GM12878 (cell line): ENCODE data around the gene P3R3URF. TPM values are rescaled to one million over a fixed set of nuclear protein-coding genes. Genes with fewer than 3 reads are reported as not detected.

Experiments used
- ATAC-seq: fragments of 200-7000 bp; cut with Tn5 transposase; 3 replicates; pipeline ENCODE4 v1.9.1; 2020; ENCODE audit warnings: mild to moderate bottlenecking, moderate library complexity
- BruUV-seq: library from RNA; stranded (reverse); fragments of 400-500 nt; replicated peaks from 2 replicates; lab custom pipeline; 2021; lab: Mats Ljungman, UMichigan
- CTCF ChIA-PET: fragments of 300-600 bp; sonication (Branson Sonifier 250); formaldehyde crosslinking; extraction: SDS; loops from one replicate; lab custom pipeline; 2021; ENCODE audit warnings: inconsistent platforms; lab: Yijun Ruan, JAX
- POLR2A ChIA-PET: fragments of 350-600 bp; formaldehyde crosslinking; extraction: SDS; loops from one replicate; lab custom pipeline; 2021; ENCODE audit warnings: inconsistent platforms; lab: Charles Lee
- RAD21 ChIA-PET: fragments of 300-600 bp; sonication (Branson Sonifier 250); formaldehyde crosslinking; loops from one replicate; lab custom pipeline; 2023; ENCODE audit warnings: antibody characterized with exemption; ENCODE audit not compliant: unreplicated experiment; lab: Charles Lee
- SMC1A ChIA-PET: fragments of 300-600 bp; sonication (Branson Sonifier 250); formaldehyde crosslinking; loops from one replicate; lab custom pipeline; 2023; ENCODE audit not compliant: unreplicated experiment, uncharacterized antibody; lab: Charles Lee
- DNase-seq: peaks from one replicate; pipeline ENCODE4 v3.0.0-alpha.2; 2011; ENCODE audit warnings: low read depth, low spot score
- FAIRE-seq: peaks from 3 replicates; lab custom pipeline; 2011; peaks lifted over from hg19 to GRCh38; lab: Jason Lieb, UNC
- H2AFZ ChIP-seq: 2 replicates; pipeline ENCODE4 v1.6.0; 2011; ENCODE audit warnings: low read depth, low read length, control low read depth; ENCODE audit not compliant: control insufficient read depth
- H3K27ac ChIP-seq: 2 replicates; pipeline ENCODE4 v1.5.1; 2011; ENCODE audit warnings: control low read depth; ENCODE audit not compliant: control insufficient read depth, insufficient read depth
- H3K27me3 ChIP-seq, 2 experiments: replicated peaks in 1 of 2; 2 replicates each; pipeline versions ENCODE4 v1.6.0 to v1.6.1; 2011; ENCODE audit warnings: low read length in 1 of 2; ENCODE audit not compliant: control insufficient read depth in 2 of 2, insufficient read depth in 2 of 2
- H3K36me3 ChIP-seq, 2 experiments: 2 replicates each; pipeline ENCODE4 v1.5.1; 2011; ENCODE audit warnings: low read length in 1 of 2; ENCODE audit not compliant: control insufficient read depth in 2 of 2, insufficient read depth in 2 of 2
- H3K4me1 ChIP-seq: 2 replicates; pipeline ENCODE4 v1.6.1; 2011; ENCODE audit warnings: mild to moderate bottlenecking, low read length, moderate library complexity, mixed read lengths; ENCODE audit not compliant: control insufficient read depth, insufficient read depth
- H3K4me2 ChIP-seq: 2 replicates; pipeline ENCODE4 v1.6.0; 2011; ENCODE audit warnings: control low read depth; ENCODE audit not compliant: control insufficient read depth, insufficient read depth
- H3K4me3 ChIP-seq: fragments of 200-600 bp; sonication (generic); 2 replicates; pipeline ENCODE4 v1.5.1; 2016
- H3K79me2 ChIP-seq: 2 replicates; pipeline ENCODE4 v1.6.0; 2011; ENCODE audit warnings: low read length; ENCODE audit not compliant: control insufficient read depth, insufficient read depth
- H3K9ac ChIP-seq: 2 replicates; pipeline ENCODE4 v1.8.0; 2011; ENCODE audit warnings: low read length, control low read depth, mixed read lengths; ENCODE audit not compliant: control insufficient read depth, insufficient read depth
- H3K9me3 ChIP-seq: replicated peaks from 3 replicates; pipeline ENCODE4 v1.5.1; 2011; ENCODE audit warnings: mild to moderate bottlenecking, low read length; ENCODE audit not compliant: control insufficient read depth, insufficient read depth
- H4K20me1 ChIP-seq: 2 replicates; pipeline ENCODE4 v1.6.0; 2011; ENCODE audit not compliant: control insufficient read depth, insufficient read depth
- BACH1 ChIP-seq: fragments of 450-650 bp; IDR thresholded peaks from 2 replicates; pipeline ENCODE4 v1.6.1; 2017; ENCODE audit warnings: mild to moderate bottlenecking, borderline replicate concordance
- BCL11A ChIP-seq: IDR thresholded peaks from 2 replicates; pipeline ENCODE4 v1.6.1; 2011; ENCODE audit warnings: low read depth, low read length
- BCLAF1 ChIP-seq: fragments of 450-650 bp; IDR thresholded peaks from 2 replicates; pipeline ENCODE4 v1.6.1; 2017; ENCODE audit warnings: antibody characterized with exemption, mild to moderate bottlenecking, moderate library complexity
- CHD1 ChIP-seq: IDR thresholded peaks from 2 replicates; pipeline ENCODE4 v1.6.1; 2012; ENCODE audit warnings: low read depth, low read length, improper control_type of control experiment
- EED ChIP-seq: sonication (generic); IDR thresholded peaks from 2 replicates; pipeline ENCODE4 v1.6.1; 2016; ENCODE audit warnings: antibody characterized with exemption, low read depth
- MLLT1 ChIP-seq: fragments of 450-650 bp; IDR thresholded peaks from 2 replicates; pipeline ENCODE4 v1.6.1; 2016; ENCODE audit warnings: mild to moderate bottlenecking
- NR2F1 ChIP-seq: fragments of 450-650 bp; conservative IDR thresholded peaks from 2 replicates; pipeline ENCODE4 v1.6.1; 2017; ENCODE audit warnings: mild to moderate bottlenecking
- PAX5 ChIP-seq: IDR thresholded peaks from 2 replicates; pipeline ENCODE4 v1.6.1; 2011; ENCODE audit warnings: low read depth, low read length, borderline replicate concordance
- RELB ChIP-seq: fragments of 450-650 bp; IDR thresholded peaks from 2 replicates; pipeline ENCODE4 v1.6.1; 2017; ENCODE audit warnings: low read depth, mild to moderate bottlenecking, moderate library complexity
- REST ChIP-seq: IDR thresholded peaks from 2 replicates; pipeline ENCODE4 v1.6.1; 2012; ENCODE audit warnings: mild to moderate bottlenecking, low read depth, low read length
- RUNX3 ChIP-seq: IDR thresholded peaks from 2 replicates; pipeline ENCODE4 v1.6.1; 2012; ENCODE audit warnings: low read length, inconsistent platforms
- SMAD5 ChIP-seq: IDR thresholded peaks from 2 replicates; pipeline ENCODE4 v1.6.1; 2016; ENCODE audit warnings: antibody characterized with exemption, low read depth
- SMARCA5 ChIP-seq: fragments of 450-650 bp; IDR thresholded peaks from 2 replicates; pipeline ENCODE4 v1.6.1; 2017; ENCODE audit warnings: mild to moderate bottlenecking
- SRF ChIP-seq, 2 experiments: IDR thresholded peaks; 2 replicates each; pipeline ENCODE4 v1.6.1; 2011; ENCODE audit warnings: low read depth in 2 of 2, low read length in 2 of 2, mild to moderate bottlenecking in 1 of 2, moderate library complexity in 1 of 2
- TCF12 ChIP-seq: IDR thresholded peaks from 2 replicates; pipeline ENCODE4 v1.6.1; 2011; ENCODE audit warnings: low read depth, mild to moderate bottlenecking, low read length
- ZZZ3 ChIP-seq: IDR thresholded peaks from 2 replicates; pipeline ENCODE4 v1.6.1; 2011; ENCODE audit warnings: low read depth; ENCODE audit not compliant: control insufficient read depth, insufficient read length
- WGBS: methylation state at CpG from one replicate; pipeline ENCODE4 v1.1.6; 2016; ENCODE audit warnings: low lambda C conversion rate; ENCODE audit not compliant: insufficient replicate concordance, insufficient coverage; ENCODE audit errors: missing lambda C conversion rate; 5-methylcytosine and 5-hydroxymethylcytosine counted together
- in situ Hi-C: fragments of 300-500 bp; cut with MboI; formaldehyde crosslinking; loops from 9 replicates; pipeline ENCODE4 v1.14.3; 2018; ENCODE audit warnings: mixed read lengths
- intact Hi-C: fragments of 100-400 bp; cut with micrococcal nuclease; formaldehyde crosslinking; loops from one replicate; pipeline ENCODE4 v1.14.2; 2022; ENCODE audit not compliant: unreplicated experiment
- polyA plus RNA-seq, 11 experiments: library from polyadenylated mRNA; depleted of rRNA in 4 of 11; unstranded in 6 of 11; stranded (reverse) in 5 of 11; fragments of >200 nt; fragmentation: Nextera tagmentation in 4 of 11; fragmentation: Illumina TruSeq in 1 of 11; extraction: Ambion mirVana in 4 of 11; extraction: Trizol in 1 of 11; gene quantifications; 1 replicate in 1 of 11; 2 replicates in 10 of 11; pipeline versions ENCODE4 v1.2.1 to v1.2.3, GENCODE V29; 2011 to 2016; ENCODE audit warnings: inconsistent platforms in 2 of 11, missing spikeins in 2 of 11, low read depth in 1 of 11
- total RNA-seq, 4 experiments: library from RNA; depleted of rRNA in 3 of 4; stranded (reverse); fragments of >200 nt in 3 of 4; fragmentation: Illumina TruSeq in 1 of 4; extraction: Trizol in 1 of 4; gene quantifications; 2 replicates each; pipeline versions ENCODE4 v1.2.1 to v1.2.3, GENCODE V29; 2013 to 2021

Gene P3R3URF
- total and polyA plus RNA-seq, 10 of the 15 experiments (the other 5 are each of a cell fraction or from before 2014, with no cell fraction given), result not detected

GRCh38 chr1:46128344-46128743 is 47.9 kb downstream of the P3R3URF start:
- peak overlapping the region; percentile 12; the same call in 1 of the 2 replicates for H3K4me2 ChIP-seq

More at GRCh38 chr1:46128344-46128743, 47.9 kb downstream of the P3R3URF start:
- TF ChIP-seq RUNX3 (no peak), TCF12 (no peak), BACH1 (no peak), CHD1 (no peak), SMARCA5 (no peak), SRF (IDR thresholded peaks at IDR 0.05; ENCODE audit: low read depth in 2 of 2, low read length in 2 of 2) (no peak), BCLAF1 (no peak), BCL11A (no peak), SMAD5 (no peak), PAX5 (no peak), MLLT1 (no peak), NR2F1 (no peak), ZZZ3 (no peak), EED (no peak), REST (no peak), RELB (no peak)
- BruUV-seq, result no TSS peak
- no peaks in the 10 kb centered on the region for H3K9me3 ChIP-seq
- DNase-seq (no peak), ATAC-seq (no peak), FAIRE-seq (no peak)
- ChIA-PET RAD21 (interaction anchor here (0.7 to 2.3 kb wide), 4 partner anchors 38 to 95 kb away, joined by 3 to 5 read pairs (median 4); no protein-coding TSS in a partner anchor), CTCF (interaction anchor here (0.8 to 3.5 kb wide), 7 partner anchors 11 to 249 kb away, joined by 3 to 14 read pairs (median 4); no protein-coding TSS in a partner anchor), SMC1A (interaction anchor here (1.4 to 4.9 kb wide), 8 partner anchors 8 to 63 kb away, joined by 3 to 25 read pairs (median 7); no protein-coding TSS in a partner anchor), POLR2A (interaction anchor here (0.9 to 2.2 kb wide), 5 partner anchors 11 to 86 kb away, joined by 3 to 14 read pairs (median 5); no protein-coding TSS in a partner anchor)
- H3K9ac ChIP-seq, result no peak overlapping the region
- no peak overlapping the region for H3K27ac ChIP-seq
- H3K79me2 ChIP-seq, result peaks cover 69% of the 10 kb centered on the region
- in situ Hi-C loops (no loop called here), intact Hi-C loops (no loop called here)
- H4K20me1 ChIP-seq, result no peaks in the 10 kb centered on the region
- H3K27me3 ChIP-seq, result no peaks in the 10 kb centered on the region
- H2AFZ ChIP-seq, result no peak overlapping the region
- H3K4me3 ChIP-seq, result peak overlapping the region; percentile 10; the same call in 1 of the 2 replicates
- 100% methylated on average over 3 of the region's 3 CpGs for WGBS
- H3K36me3 ChIP-seq, result no peaks in the 10 kb centered on the region
- H3K4me1 ChIP-seq, result no peaks in the 10 kb centered on the region; the same call in 1 of the 2 replicates
